ENCODE results near the gene IFT122. TPM values are rescaled to one million over a fixed set of nuclear protein-coding genes. Genes with fewer than 3 reads are reported as not detected.

Gene IFT122
- polyA plus RNA-seq, 2 of the 4 experiments (the other 2 are of a cell fraction) = 15.0 to 17.1 TPM

DNA sequence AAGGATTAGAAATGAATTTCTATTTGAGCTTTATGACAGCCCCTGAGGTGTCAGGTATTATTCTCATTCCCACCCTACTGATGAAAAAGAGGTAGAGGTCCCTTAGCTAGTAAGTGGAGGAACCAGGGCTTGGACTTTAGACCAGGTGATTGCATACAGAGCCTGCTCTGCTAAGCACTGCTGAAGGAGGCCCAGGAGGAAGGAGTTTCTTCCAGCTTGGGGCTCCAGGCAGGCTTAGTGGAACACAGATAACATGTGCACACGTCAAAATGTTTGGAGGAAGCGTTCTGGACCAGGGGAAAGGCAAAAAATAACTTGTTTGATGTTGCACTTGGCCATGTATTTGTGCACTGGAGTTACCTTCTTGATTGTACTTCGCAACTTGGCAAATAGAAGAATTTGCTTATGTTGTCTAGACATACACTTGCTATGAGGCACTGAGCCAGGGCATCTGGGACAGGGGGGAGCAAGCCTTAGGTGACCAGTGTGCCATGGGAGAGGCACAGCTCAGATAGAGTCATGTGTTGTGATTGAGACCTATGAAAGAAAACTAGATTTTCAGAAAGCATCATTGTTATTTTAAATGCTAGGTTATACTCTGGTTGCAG lies 22.4 kb downstream of the IFT122 start:
- 92% methylated on average over 3 of the region's 3 CpGs for WGBS (ENCODE audit: missing lambda C conversion rate)
- no peak overlapping the region for H3K4me3 ChIP-seq
- no peak overlapping the region for H3K4me2 ChIP-seq
- FAIRE-seq (no peak), DNase-seq (ENCODE audit: low read depth in 1 of 2, low spot score in 1 of 2) (no peak), ATAC-seq (no peak)
- no peak for TF ChIP-seq ZC3H11A (IDR thresholded peaks at IDR 0.05)
- TF ChIP-seq ESRRA (IDR thresholded peaks at IDR 0.05; ENCODE audit: borderline replicate concordance, low read length) = no peak
- TF ChIP-seq CBX2 (IDR thresholded peaks at IDR 0.05; ENCODE audit: borderline replicate concordance, low read depth) = no peak
- TF ChIP-seq, protein P1, sequence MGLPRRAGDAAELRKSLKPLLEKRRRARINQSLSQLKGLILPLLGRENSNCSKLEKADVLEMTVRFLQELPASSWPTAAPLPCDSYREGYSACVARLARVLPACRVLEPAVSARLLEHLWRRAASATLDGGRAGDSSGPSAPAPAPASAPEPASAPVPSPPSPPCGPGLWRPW (IDR thresholded peaks at IDR 0.05) = no peak
- TF ChIP-seq RAD21 (conservative IDR thresholded peaks at IDR 0.05 in 1 of 2, IDR thresholded peaks at IDR 0.05 in 1 of 2) = no peak
- TF ChIP-seq FOSB (CRISPR knock-in tag; IDR thresholded peaks at IDR 0.05) = no peak
- TF ChIP-seq MYC (IDR thresholded peaks at IDR 0.05; ENCODE audit: borderline replicate concordance, low read length) = no peak
- TF ChIP-seq HDAC2 (IDR thresholded peaks at IDR 0.05) = no peak
- TF ChIP-seq POLR2A (IDR thresholded peaks at IDR 0.05; ENCODE audit: low read length) = no peak
- TF ChIP-seq HEYL (CRISPR knock-in tag; IDR thresholded peaks at IDR 0.05) = no peak
- TF ChIP-seq PHF8 (IDR thresholded peaks at IDR 0.05; ENCODE audit: borderline replicate concordance, low read depth) = no peak
- no peak for TF ChIP-seq FOXS1 (CRISPR knock-in tag; IDR thresholded peaks at IDR 0.05)
- no peak for TF ChIP-seq MAFK (IDR thresholded peaks at IDR 0.05; ENCODE audit: partially characterized antibody)
- TF ChIP-seq RCOR1 (IDR thresholded peaks at IDR 0.05; ENCODE audit: low read depth, low read length) = no peak
- TF ChIP-seq CEBPB (IDR thresholded peaks at IDR 0.05) = no peak
- no peak for TF ChIP-seq EP300 (IDR thresholded peaks at IDR 0.05)
- TF ChIP-seq BHLHE40 (IDR thresholded peaks at IDR 0.05; ENCODE audit: low read depth, low read length) = no peak
- TF ChIP-seq RFX5 (IDR thresholded peaks at IDR 0.05) = no peak
- H3K27ac ChIP-seq = no peak overlapping the region
- no peaks in the 10 kb centered on the region for H3K9me3 ChIP-seq
- no peaks in the 10 kb centered on the region for H3K4me1 ChIP-seq
- POLR2A ChIA-PET = no interaction called here
- CTCF ChIA-PET = no interaction called here

DNA sequence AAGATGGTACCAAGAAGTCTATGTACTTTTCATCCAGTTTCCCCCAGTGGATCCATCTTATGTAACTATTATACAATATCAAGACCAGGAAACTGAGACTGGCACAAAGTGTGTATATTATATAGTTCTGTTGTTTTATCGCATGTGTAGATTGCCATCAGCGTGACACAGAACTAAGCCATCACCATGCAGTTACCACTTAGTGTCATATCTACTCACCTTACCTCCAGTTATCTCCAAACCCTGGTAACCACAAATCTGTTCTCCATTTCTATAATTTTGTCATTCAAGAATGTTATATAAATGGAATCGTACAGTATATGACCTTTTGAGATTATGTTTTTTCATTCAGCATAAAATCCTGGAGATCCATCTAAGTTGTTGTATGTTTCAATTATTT lies 23.1 kb downstream of the IFT122 start:
- ChIA-PET POLR2A (no interaction called here), CTCF (no interaction called here)
- Histone ChIP-seq H3K4me2 (no peak overlapping the region), H3K9me3 (no peaks in the 10 kb centered on the region), H3K4me1 (no peaks in the 10 kb centered on the region), H3K4me3 (no peak overlapping the region), H3K27ac (no peak overlapping the region)
- ATAC-seq (no peak), FAIRE-seq (no peak), DNase-seq (ENCODE audit: low read depth in 1 of 2, low spot score in 1 of 2) (no peak)
- WGBS (ENCODE audit: missing lambda C conversion rate) = 98% methylated on average over 3 of the region's 3 CpGs
- TF ChIP-seq HOXB5 (CRISPR knock-in tag; IDR thresholded peaks at IDR 0.05) (no peak), ZSCAN20 (CRISPR knock-in tag; IDR thresholded peaks at IDR 0.05) (no peak)

DNA sequence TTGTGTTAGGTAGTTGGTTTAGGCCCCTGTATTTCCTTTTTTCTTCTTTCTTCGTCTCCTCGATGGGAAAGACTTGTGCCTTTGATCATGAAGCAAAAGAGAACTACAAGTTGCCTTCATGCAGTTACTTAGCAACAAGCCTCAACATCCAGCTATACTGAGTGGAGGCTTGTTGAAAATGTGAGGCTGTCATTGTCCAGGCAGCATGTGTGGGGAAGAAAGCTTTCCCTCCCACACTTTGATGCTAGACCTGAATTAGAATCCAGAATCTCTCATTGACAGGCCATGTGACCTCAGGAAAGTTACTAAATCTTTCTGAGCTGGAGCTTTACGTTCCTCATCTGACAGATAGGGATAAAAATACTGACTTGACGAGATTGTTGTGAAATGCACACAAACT lies 23.7 kb downstream of the IFT122 start:
- WGBS (ENCODE audit: missing lambda C conversion rate) = 90% methylated on average over 4 of the region's 4 CpGs
- no peak for FAIRE-seq
- CTCF ChIA-PET = interaction anchor here (1.0 kb wide), 1 partner anchor 9 kb away, joined by 4 read pairs; no protein-coding TSS in a partner anchor

DNA sequence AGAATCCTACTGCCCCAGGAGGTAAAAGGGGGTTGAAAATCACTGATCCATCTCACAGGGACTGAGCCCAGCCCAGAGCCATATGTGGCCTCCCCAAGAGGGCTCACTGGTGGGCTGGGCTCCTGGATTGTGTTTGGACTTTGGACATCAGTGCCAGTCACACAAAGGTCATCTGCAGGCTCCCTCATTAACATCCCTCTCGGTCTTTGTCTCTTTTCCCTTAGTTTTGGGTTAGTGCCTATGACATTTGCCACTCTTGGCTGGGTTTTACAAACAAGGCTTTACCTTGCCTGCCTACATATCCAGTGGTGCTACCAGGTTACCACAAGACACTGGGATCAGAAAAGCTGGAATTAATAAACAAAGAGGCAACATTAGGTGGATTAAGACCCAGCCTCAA lies 27.9 kb downstream of the IFT122 start:
- Histone ChIP-seq H3K4me1 (no peaks in the 10 kb centered on the region), H3K4me3 (no peak overlapping the region), H3K9me3 (no peaks in the 10 kb centered on the region), H3K27ac (no peak overlapping the region), H3K4me2 (no peak overlapping the region)
- DNase-seq (ENCODE audit: low read depth in 1 of 2, low spot score in 1 of 2) (no peak), ATAC-seq (no peak), FAIRE-seq (no peak)
- ChIA-PET POLR2A (no interaction called here), CTCF (no interaction called here)
- TF ChIP-seq HOXB13 (CRISPR knock-in tag; IDR thresholded peaks at IDR 0.05; ENCODE audit: low read depth) = no peak
- TF ChIP-seq, protein P2, sequence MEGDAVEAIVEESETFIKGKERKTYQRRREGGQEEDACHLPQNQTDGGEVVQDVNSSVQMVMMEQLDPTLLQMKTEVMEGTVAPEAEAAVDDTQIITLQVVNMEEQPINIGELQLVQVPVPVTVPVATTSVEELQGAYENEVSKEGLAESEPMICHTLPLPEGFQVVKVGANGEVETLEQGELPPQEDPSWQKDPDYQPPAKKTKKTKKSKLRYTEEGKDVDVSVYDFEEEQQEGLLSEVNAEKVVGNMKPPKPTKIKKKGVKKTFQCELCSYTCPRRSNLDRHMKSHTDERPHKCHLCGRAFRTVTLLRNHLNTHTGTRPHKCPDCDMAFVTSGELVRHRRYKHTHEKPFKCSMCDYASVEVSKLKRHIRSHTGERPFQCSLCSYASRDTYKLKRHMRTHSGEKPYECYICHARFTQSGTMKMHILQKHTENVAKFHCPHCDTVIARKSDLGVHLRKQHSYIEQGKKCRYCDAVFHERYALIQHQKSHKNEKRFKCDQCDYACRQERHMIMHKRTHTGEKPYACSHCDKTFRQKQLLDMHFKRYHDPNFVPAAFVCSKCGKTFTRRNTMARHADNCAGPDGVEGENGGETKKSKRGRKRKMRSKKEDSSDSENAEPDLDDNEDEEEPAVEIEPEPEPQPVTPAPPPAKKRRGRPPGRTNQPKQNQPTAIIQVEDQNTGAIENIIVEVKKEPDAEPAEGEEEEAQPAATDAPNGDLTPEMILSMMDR (IDR thresholded peaks at IDR 0.05) = no peak
- no peak for TF ChIP-seq FOSB (CRISPR knock-in tag; IDR thresholded peaks at IDR 0.05)
- 40% methylated on average over 1 of the region's 1 CpG for WGBS (ENCODE audit: missing lambda C conversion rate)

More for the DNA sequence above, 23.7 kb downstream of the IFT122 start:
- no peak for ATAC-seq
- Histone ChIP-seq H3K4me1 (no peaks in the 10 kb centered on the region), H3K27ac (no peak overlapping the region), H3K9me3 (no peaks in the 10 kb centered on the region), H3K4me2 (no peak overlapping the region), H3K4me3 (no peak overlapping the region)
- POLR2A ChIA-PET = no interaction called here
- TF ChIP-seq ESRRA (IDR thresholded peaks at IDR 0.05; ENCODE audit: borderline replicate concordance, low read length) = no peak
- TF ChIP-seq, protein P3, sequence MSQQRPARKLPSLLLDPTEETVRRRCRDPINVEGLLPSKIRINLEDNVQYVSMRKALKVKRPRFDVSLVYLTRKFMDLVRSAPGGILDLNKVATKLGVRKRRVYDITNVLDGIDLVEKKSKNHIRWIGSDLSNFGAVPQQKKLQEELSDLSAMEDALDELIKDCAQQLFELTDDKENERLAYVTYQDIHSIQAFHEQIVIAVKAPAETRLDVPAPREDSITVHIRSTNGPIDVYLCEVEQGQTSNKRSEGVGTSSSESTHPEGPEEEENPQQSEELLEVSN (IDR thresholded peaks at IDR 0.05; ENCODE audit: borderline replicate concordance, low read depth) = no peak
- no peak for TF ChIP-seq CEBPB (IDR thresholded peaks at IDR 0.05)
- TF ChIP-seq PHF8 (IDR thresholded peaks at IDR 0.05; ENCODE audit: borderline replicate concordance, low read depth) = no peak
- TF ChIP-seq RFX5 (IDR thresholded peaks at IDR 0.05) = no peak
- no peak for TF ChIP-seq ZFP36 (IDR thresholded peaks at IDR 0.05; ENCODE audit: borderline replicate concordance, partially characterized antibody)
- no peak for DNase-seq (ENCODE audit: low read depth in 1 of 2, low spot score in 1 of 2)
